ENCODE results near the gene ELOVL7. TPM values are rescaled to one million over a fixed set of nuclear protein-coding genes. Genes with fewer than 3 reads are reported as not detected.

The ELOVL7 gene
- total and polyA plus RNA-seq, 9 donors, result 0.13 to 5.9 (median 0.60) TPM

DNA sequence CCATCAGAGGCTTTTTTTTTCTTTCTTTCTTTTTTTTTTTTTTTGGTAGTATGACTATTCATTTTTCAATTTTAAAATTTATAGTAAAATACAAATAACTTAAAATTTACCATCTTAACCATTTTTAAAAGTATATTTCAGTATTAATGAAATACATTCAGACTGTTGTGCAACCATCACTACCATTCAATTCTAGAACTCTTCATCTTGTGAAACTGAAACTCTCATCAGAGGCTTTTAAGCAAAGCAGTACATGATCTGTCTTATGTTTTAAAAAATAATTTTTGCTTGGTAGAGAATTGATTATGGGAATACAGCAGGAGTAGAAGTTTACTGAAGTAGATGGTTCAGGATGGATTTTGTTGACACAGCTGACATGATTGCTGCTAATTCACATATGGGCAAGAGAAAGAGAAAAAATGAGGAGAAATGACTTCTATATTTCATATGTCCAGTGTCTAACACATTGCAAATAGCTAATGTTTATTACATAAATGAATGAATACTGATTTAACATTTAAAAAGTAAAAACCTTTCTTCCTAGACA, 13.4 kb downstream of the ELOVL7 start:
- Histone ChIP-seq H3K4me3 (no peak overlapping the region), H3K9me3 (no peaks in the 10 kb centered on the region), H3K36me3 (no peaks in the 10 kb centered on the region), H3K27ac (no peak overlapping the region), H3K4me1 (ENCODE audit: insufficient read depth) (no peaks in the 10 kb centered on the region), H3K27me3 (no peaks in the 10 kb centered on the region)
- TF ChIP-seq, protein P1, sequence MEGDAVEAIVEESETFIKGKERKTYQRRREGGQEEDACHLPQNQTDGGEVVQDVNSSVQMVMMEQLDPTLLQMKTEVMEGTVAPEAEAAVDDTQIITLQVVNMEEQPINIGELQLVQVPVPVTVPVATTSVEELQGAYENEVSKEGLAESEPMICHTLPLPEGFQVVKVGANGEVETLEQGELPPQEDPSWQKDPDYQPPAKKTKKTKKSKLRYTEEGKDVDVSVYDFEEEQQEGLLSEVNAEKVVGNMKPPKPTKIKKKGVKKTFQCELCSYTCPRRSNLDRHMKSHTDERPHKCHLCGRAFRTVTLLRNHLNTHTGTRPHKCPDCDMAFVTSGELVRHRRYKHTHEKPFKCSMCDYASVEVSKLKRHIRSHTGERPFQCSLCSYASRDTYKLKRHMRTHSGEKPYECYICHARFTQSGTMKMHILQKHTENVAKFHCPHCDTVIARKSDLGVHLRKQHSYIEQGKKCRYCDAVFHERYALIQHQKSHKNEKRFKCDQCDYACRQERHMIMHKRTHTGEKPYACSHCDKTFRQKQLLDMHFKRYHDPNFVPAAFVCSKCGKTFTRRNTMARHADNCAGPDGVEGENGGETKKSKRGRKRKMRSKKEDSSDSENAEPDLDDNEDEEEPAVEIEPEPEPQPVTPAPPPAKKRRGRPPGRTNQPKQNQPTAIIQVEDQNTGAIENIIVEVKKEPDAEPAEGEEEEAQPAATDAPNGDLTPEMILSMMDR (IDR thresholded peaks at IDR 0.05), result no peak
- intact Hi-C loops (cut with DNase I), result no loop called here
- no peak for DNase-seq

DNA sequence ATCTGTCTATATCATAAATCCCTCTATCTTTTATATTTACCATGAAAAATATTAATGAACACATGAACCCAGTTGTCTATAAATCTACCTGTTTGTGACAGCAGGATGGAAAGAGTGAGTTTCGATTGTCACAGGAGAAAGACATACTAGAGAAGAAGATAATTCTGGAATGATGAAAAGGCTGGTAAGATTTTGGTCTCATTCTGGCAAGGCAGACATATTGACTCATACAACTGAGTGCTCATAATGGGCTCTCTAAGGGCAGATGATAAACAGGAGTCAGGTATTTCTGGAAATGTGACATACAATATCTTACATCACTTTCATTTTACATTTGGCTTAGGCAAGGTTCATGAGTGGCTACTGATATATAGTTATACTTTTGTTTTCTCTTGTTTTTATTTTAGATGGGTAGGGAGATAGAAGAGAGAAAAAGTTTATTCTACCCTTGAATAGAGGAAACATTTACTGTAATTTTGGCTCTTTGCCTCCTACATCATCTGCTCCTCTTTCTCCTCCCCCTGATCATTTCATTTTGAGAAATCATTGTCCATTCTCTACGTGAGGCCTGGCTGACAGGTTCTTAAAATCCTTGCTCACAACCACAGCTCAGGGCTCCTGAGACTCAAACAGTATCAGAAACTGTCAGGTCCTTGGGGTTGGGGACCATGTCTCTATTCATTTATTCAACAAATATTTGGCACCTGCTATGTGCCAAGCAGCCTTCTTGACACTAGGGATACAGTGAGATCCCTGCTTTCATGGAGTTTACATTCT, 14.4 kb downstream of the ELOVL7 start:
- Histone ChIP-seq H3K27ac (no peak overlapping the region), H3K4me3 (no peak overlapping the region), H3K9me3 (no peaks in the 10 kb centered on the region), H3K4me1 (ENCODE audit: insufficient read depth) (no peaks in the 10 kb centered on the region), H3K27me3 (no peaks in the 10 kb centered on the region), H3K36me3 (no peaks in the 10 kb centered on the region)
- intact Hi-C loops (cut with DNase I), result no loop called here
- no peak for DNase-seq
- WGBS, 3 donors, result 56 to 67% (median 59%) methylated on average over 2 of the region's 2 CpGs
- TF ChIP-seq EP300 (IDR thresholded peaks at IDR 0.05), result no peak
- TF ChIP-seq, protein P1 (IDR thresholded peaks at IDR 0.05), result no peak
- no peak for TF ChIP-seq POLR2A (IDR thresholded peaks at IDR 0.05)

- WGBS, 3 donors, result 80 to 86% (median 85%) methylated on average over 1 of the region's 1 CpG
- TF ChIP-seq, protein P1 (IDR thresholded peaks at IDR 0.05), result no peak
- TF ChIP-seq POLR2A (IDR thresholded peaks at IDR 0.05), result no peak
- TF ChIP-seq EP300 (IDR thresholded peaks at IDR 0.05), result no peak
- DNase-seq, result no peak
Measured at GRCh38 chr5:60827201-60827600, 16.9 kb downstream of the ELOVL7 start.

DNA sequence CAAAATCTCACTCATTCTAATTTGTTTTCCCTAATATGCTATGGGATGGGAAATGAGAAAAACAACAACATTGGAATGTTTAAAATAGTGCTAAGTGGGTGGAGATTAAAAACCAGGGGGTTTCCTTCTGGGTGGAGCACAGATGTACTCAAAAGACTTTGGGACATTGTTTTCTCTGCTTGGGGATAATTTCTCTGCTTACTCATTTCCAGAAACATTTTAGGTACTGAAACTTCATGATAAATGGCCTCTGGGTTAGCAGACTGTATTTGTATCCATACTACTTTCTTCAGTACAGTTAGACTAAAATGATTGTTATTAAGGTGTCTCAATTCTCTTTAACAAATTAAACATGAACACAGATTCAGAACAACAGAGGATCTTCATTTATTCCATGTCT, 17.4 kb downstream of the ELOVL7 start:
- Histone ChIP-seq H3K4me1 (ENCODE audit: insufficient read depth) (no peaks in the 10 kb centered on the region), H3K27me3 (no peaks in the 10 kb centered on the region), H3K9me3 (no peaks in the 10 kb centered on the region), H3K27ac (no peak overlapping the region), H3K36me3 (no peaks in the 10 kb centered on the region), H3K4me3 (no peak overlapping the region)
- intact Hi-C loops (cut with DNase I), result no loop called here
- TF ChIP-seq EP300 (IDR thresholded peaks at IDR 0.05) (no peak), POLR2A (IDR thresholded peaks at IDR 0.05) (no peak)
- TF ChIP-seq, protein P1 (IDR thresholded peaks at IDR 0.05), result no peak
- DNase-seq, result no peak

More at GRCh38 chr5:60827201-60827600, 16.9 kb downstream of the ELOVL7 start:
- H3K27ac ChIP-seq, result no peak overlapping the region
- intact Hi-C loops (cut with DNase I), result no loop called here
- no peaks in the 10 kb centered on the region for H3K36me3 ChIP-seq
- H3K4me1 ChIP-seq (ENCODE audit: insufficient read depth), result no peaks in the 10 kb centered on the region
- no peak overlapping the region for H3K4me3 ChIP-seq
- no peaks in the 10 kb centered on the region for H3K9me3 ChIP-seq
- H3K27me3 ChIP-seq, result no peaks in the 10 kb centered on the region

Data from ovary (tissue), 9 donors.